Fibroblast of villous mesenchyme (primary cell): Measurements from ENCODE around the gene TBX6. TPM values are rescaled to one million over a fixed set of nuclear protein-coding genes. Genes with fewer than 3 reads are reported as not detected.
A peak's percentile ranks its signal among the peaks of the same experiment; 100 is the strongest.

Experiments
- DNase-seq: peaks from one replicate; pipeline ENCODE4 v3.0.0-alpha.2; 2010; ENCODE audit warnings: low read depth
- H3K4me3 ChIP-seq: 2 replicates; pipeline ENCODE4 v1.5.1; 2011; ENCODE audit warnings: low read depth, mild to moderate bottlenecking, low read length
- total RNA-seq: library from RNA; depleted of rRNA; stranded (reverse); fragments of >200 nt; gene quantifications from 2 replicates; pipeline ENCODE4 v1.2.3, GENCODE V29; 2012
- TF ChIP-seq, protein P1 (sequence below): IDR thresholded peaks from 2 replicates; pipeline ENCODE4 v1.5.1; 2012; ENCODE audit warnings: low read depth, mild to moderate bottlenecking, low read length; ENCODE audit not compliant: insufficient read depth

Gene TBX6
- total RNA-seq, 1 donor: 0.43 TPM

DNA sequence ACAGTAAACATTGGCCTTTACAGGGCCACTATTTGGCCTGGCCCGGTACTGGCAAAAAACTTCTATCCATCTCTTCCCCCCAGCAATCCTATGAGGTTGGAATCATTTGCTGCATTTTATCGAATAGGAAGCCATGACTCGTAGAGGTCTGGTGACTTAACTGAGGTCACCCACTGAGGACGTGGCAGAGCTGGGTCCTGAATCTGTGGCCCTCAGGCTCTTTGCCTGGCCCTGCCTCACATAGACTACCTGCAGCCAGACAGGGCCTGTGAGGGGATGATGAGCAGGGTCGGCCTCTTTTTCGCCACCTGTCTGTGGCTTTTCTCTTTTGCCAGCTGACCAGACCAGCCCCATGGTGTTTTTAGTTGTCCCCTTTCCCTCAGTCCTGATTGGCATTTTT lies 14.1 kb downstream of the TBX6 start:
- no peak for DNase-seq
- peak overlapping the region; percentile 97 for H3K4me3 ChIP-seq
- TF ChIP-seq, protein P1, sequence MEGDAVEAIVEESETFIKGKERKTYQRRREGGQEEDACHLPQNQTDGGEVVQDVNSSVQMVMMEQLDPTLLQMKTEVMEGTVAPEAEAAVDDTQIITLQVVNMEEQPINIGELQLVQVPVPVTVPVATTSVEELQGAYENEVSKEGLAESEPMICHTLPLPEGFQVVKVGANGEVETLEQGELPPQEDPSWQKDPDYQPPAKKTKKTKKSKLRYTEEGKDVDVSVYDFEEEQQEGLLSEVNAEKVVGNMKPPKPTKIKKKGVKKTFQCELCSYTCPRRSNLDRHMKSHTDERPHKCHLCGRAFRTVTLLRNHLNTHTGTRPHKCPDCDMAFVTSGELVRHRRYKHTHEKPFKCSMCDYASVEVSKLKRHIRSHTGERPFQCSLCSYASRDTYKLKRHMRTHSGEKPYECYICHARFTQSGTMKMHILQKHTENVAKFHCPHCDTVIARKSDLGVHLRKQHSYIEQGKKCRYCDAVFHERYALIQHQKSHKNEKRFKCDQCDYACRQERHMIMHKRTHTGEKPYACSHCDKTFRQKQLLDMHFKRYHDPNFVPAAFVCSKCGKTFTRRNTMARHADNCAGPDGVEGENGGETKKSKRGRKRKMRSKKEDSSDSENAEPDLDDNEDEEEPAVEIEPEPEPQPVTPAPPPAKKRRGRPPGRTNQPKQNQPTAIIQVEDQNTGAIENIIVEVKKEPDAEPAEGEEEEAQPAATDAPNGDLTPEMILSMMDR: no peak

DNA sequence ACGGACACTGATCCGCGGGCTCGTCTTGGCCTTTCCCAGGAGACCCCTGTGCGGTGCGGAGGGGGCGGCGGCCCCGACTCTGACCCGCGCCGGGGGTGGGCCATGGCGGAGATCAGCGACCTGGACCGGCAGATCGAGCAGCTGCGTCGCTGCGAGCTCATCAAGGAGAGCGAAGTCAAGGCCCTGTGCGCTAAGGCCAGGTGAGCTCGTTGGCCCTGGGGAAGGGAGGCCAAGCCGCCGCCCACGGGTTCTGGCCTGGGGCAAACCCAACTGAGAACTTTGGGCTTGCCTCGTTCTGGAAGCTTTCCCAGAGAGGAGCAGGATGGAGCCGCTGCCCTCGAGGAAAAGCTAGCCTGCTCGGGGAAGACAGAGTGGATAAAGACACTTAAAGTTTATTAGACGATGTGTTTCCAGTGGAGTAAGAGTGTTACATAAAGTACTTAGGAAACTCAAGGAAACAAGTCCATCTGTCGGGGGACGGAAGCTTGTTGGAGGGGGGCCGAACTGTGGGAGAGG lies 15.4 kb downstream of the TBX6 start:
- peak; percentile 23 for DNase-seq
- H3K4me3 ChIP-seq: peak overlapping the region; percentile 97
- TF ChIP-seq, protein P1: no peak

DNA sequence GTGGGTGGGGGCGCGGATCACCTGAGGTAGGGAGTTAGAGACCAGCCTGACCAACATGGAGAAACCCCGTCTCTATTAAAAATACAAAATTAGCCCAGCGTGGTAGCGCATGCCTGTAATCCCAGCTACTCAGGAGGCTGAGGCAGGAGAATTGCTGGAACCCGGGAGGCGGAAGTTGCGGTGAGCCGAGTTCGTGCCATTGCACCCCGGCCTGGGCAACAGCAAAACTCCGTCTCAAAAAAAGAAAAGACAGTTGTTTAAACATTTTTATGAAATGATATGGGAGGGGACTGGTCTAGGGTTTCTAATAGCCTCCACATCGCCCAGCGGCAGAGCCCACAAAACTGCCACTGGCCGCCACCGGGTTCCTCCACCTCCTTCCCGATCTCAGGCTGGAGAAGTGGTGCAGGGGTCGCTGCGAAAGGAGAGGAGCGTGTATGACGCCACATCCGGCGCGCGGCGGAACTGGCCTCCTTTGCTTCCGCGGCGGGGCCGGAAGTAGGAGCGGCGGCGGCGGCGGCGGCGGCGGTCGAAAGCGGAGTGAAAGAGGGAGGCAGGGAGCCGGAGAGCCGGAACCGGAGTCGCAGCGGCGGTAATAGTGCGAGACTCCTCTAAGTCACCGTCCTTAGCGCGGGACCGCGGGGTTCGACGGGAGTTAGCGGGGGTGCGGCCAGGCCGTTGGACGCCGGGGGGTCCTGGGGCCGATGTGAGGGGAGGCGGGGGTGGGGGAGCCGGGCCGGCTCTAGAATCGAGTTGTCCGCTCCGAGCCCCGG lies 16.0 kb downstream of the TBX6 start, which contains the start of gene PPP4C:
Gene PPP4C (plus strand): TSS at position 492 of the 773 bp plus-strand sequence. CDS start 384 bp downstream, outside the sequence.
- TF ChIP-seq, protein P1: peak; percentile 6
- peak; percentile 92 for DNase-seq

DNA sequence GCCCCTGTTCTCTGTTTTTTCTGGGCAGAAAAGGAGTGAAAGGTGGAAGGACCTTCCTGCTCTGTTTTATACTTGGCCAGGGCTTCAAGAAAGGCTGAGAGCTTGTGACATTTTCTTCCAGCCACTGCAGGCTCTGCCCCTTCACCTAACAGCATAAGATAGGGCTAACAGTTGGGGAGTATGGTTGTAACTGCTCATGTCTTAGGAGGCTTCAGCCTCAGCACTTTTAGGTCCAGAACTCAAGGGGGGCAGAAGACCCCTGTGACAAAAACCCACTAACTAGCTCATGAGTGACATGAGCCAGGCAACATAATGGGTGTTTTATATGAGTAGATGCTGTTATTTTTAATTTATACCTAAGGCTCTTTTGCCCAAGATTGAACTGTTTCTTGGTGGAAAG lies 21.2 kb downstream of the TBX6 start:
- H3K4me3 ChIP-seq: no peak overlapping the region
- DNase-seq: no peak
- TF ChIP-seq, protein P1: no peak

More for the DNA sequence above, 16.0 kb downstream of the TBX6 start, which contains the start of gene PPP4C:
- peak within 1 kb of the TSS; percentile 97 for H3K4me3 ChIP-seq

DNA sequence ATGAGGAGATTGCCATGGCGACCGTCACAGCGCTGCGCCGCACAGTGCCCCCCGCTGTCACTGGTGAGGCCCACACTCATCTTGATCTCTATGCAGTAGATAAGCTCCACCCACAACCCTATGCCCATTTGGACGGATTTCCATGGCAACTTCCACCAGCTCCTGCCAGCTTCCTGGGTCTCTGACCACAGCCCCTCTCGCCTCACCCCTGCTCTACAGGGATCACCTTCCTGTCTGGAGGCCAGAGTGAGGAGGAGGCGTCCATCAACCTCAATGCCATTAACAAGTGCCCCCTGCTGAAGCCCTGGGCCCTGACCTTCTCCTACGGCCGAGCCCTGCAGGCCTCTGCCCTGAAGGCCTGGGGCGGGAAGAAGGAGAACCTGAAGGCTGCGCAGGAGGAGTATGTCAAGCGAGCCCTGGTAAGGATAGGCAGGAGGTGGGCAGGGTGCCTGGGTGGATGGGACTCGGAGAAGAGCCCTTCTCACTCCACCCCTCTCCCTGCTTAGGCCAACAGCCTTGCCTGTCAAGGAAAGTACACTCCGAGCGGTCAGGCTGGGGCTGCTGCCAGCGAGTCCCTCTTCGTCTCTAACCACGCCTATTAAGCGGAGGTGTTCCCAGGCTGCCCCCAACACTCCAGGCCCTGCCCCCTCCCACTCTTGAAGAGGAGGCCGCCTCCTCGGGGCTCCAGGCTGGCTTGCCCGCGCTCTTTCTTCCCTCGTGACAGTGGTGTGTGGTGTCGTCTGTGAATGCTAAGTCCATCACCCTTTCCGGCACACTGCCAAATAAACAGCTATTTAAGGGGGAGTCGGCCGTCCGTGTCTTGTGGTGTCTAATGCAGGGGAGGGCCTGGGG lies 21.9 kb downstream of the TBX6 start:
- TF ChIP-seq, protein P1: no peak
- H3K4me3 ChIP-seq: no peak overlapping the region
- peak; percentile 53 for DNase-seq

DNA sequence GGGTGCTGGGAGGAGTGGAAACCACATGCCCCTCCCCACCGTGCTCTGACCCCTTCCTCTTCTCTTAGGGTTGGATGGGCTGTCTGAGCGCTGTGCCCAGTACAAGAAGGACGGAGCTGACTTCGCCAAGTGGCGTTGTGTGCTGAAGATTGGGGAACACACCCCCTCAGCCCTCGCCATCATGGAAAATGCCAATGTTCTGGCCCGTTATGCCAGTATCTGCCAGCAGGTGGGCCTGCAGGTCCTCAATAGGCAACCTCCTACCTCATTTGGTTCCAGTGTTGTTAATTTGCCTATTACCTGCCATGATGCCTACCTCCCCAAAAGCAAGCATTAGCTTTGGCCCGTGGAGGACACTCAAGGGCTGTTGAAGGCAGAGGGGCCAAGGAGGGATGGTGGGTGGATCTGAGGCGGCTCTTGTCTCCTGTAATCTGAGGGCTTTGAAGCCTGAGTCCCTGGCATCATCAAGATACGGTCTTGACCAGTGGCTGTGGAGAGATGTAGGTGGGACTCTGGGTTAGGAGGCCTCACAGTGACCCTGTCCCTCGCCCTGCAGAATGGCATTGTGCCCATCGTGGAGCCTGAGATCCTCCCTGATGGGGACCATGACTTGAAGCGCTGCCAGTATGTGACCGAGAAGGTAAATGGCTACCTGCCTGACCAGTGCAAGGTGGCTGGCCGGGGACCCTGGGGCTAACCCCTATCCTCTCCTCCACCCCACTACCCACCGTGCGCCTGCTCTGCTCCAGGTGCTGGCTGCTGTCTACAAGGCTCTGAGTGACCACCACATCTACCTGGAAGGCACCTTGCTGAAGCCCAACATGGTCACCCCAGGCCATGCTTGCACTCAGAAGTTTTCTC lies 22.7 kb downstream of the TBX6 start:
- TF ChIP-seq, protein P1: peak; percentile 63
- no peak overlapping the region for H3K4me3 ChIP-seq
- DNase-seq: peak; percentile 42
